Measurements from ENCODE around the gene OR2S2. TPM values are rescaled to one million over a fixed set of nuclear protein-coding genes. Genes with fewer than 3 reads are reported as not detected.

OR2S2 gene
- total and polyA plus RNA-seq, 2 of the 8 experiments (the other 6 are each of a cell fraction or from before 2014, with no cell fraction given) = not detected

DNA sequence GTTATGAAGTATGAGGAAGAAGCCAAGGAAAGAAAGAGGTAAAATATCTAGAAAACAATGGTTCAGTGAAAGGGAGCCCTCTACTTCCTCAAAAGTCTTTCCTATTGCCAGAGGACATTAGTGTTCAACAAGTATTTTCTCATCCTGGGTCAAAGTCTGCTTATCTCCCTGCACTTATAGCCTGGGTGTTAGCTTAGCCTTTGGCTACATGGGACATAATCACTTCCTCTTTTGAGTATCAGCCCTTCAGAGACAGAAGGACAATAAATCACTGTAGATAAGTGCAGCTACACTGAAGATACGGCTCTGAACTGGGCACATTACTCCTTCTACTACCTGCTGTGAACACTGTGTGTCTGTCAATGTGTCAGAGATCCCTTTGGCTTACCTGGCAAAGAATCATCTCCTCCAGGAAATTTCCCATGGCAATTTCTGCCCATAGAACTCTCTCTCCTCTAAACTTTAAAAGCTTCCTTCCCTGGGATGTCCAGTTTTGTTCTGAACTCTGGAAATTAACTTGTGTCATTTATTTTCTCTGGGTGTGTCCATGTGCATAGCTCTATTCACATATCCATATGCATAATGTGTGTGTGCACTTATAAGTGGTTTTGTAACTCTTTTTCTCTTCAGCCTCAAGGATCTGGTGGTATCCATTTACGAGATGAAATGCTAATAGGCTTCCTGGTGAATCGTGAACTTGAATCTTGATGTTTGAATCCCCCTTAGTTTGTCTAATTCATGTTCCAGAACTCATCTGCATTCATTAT, 48.8 kb upstream of the OR2S2 start (continued):
- TF ChIP-seq, protein P1, sequence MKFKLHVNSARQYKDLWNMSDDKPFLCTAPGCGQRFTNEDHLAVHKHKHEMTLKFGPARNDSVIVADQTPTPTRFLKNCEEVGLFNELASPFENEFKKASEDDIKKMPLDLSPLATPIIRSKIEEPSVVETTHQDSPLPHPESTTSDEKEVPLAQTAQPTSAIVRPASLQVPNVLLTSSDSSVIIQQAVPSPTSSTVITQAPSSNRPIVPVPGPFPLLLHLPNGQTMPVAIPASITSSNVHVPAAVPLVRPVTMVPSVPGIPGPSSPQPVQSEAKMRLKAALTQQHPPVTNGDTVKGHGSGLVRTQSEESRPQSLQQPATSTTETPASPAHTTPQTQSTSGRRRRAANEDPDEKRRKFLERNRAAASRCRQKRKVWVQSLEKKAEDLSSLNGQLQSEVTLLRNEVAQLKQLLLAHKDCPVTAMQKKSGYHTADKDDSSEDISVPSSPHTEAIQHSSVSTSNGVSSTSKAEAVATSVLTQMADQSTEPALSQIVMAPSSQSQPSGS (IDR thresholded peaks at IDR 0.05; ENCODE audit: low read length) = no peak
- TF ChIP-seq HDAC2 (IDR thresholded peaks at IDR 0.05; ENCODE audit: borderline replicate concordance in 1 of 2, low read depth in 2 of 2, low read length in 2 of 2) (no peak), SAP30 (IDR thresholded peaks at IDR 0.05; ENCODE audit: insufficient read depth, insufficient replicate concordance, low read length) (no peak), TAF7 (optimal IDR thresholded peaks at IDR 0.05; ENCODE audit: borderline replicate concordance, low read depth, low read length) (no peak)

Data from H1 (cell line).